Urothelium cell line (cell line): ENCODE measurements around the gene GUCA2A.

Source experiments
- DNase-seq: peaks from one replicate; pipeline ENCODE4 v3.0.0; 2011; ENCODE audit warnings: low spot score, mixed read lengths
- FAIRE-seq: peaks from 2 replicates; lab custom pipeline; 2011; peaks lifted over from hg19 to GRCh38; lab: Jason Lieb, UNC

GUCA2A gene

GRCh38 chr1:42177541-42177981, 13.0 kb upstream of the GUCA2A start:
- FAIRE-seq = no peak
- no peak for DNase-seq

GRCh38 chr1:42176902-42177519, 12.5 kb upstream of the GUCA2A start:
- FAIRE-seq = no peak
- peak; percentile 68 for DNase-seq

GRCh38 chr1:42175314-42176054, 10.9 kb upstream of the GUCA2A start:
- FAIRE-seq (peak; percentile 5), DNase-seq (no peak)

- DNase-seq = no peak
- FAIRE-seq = peak; percentile 84
Measured at GRCh38 chr1:42173961-42174735, 9.6 kb upstream of the GUCA2A start.

- FAIRE-seq = peak; percentile 85
Measured at GRCh38 chr1:42173155-42173933, 8.8 kb upstream of the GUCA2A start.

GRCh38 chr1:42172381-42173133, 8.0 kb upstream of the GUCA2A start:
- DNase-seq (no peak), FAIRE-seq (peak; percentile 85)

More at GRCh38 chr1:42173155-42173933, 8.8 kb upstream of the GUCA2A start:
- peak; percentile 83 for DNase-seq

- no peak for FAIRE-seq
Measured at GRCh38 chr1:42171679-42172266, 7.2 kb upstream of the GUCA2A start.

GRCh38 chr1:42170779-42171621, 6.5 kb upstream of the GUCA2A start:
- FAIRE-seq (no peak), DNase-seq (no peak)

More at GRCh38 chr1:42171679-42172266, 7.2 kb upstream of the GUCA2A start:
- no peak for DNase-seq

- no peak for DNase-seq
- FAIRE-seq = no peak
Measured at GRCh38 chr1:42168763-42169162, 4.2 kb upstream of the GUCA2A start.

GRCh38 chr1:42168391-42168670, 3.8 kb upstream of the GUCA2A start:
- FAIRE-seq = no peak
- DNase-seq = no peak

GRCh38 chr1:42167611-42168390, 3.3 kb upstream of the GUCA2A start:
- no peak for DNase-seq
- no peak for FAIRE-seq

- DNase-seq (peak; percentile 96), FAIRE-seq (no peak)
Measured at GRCh38 chr1:42165511-42166210, 1.1 kb upstream of the GUCA2A start.

- FAIRE-seq (no peak), DNase-seq (no peak)
Measured at GRCh38 chr1:42163536-42164503, 725 bp downstream of the GUCA2A start.

- DNase-seq = no peak
- no peak for FAIRE-seq
Measured at GRCh38 chr1:42163114-42163513, 1.4 kb downstream of the GUCA2A start.

- FAIRE-seq = no peak
- DNase-seq = no peak
Measured at GRCh38 chr1:42162181-42162580, 2.4 kb downstream of the GUCA2A start.

GRCh38 chr1:42158189-42158588, 6.4 kb downstream of the GUCA2A start:
- no peak for FAIRE-seq
- DNase-seq = no peak

GRCh38 chr1:42157667-42158066, 6.9 kb downstream of the GUCA2A start:
- FAIRE-seq (no peak), DNase-seq (no peak)
